Subcutaneous adipose tissue (tissue), 4 donors: Measurements from ENCODE around the gene ABHD17A. TPM values are rescaled to one million over a fixed set of nuclear protein-coding genes. Genes with fewer than 3 reads are reported as not detected.

Source experiments
- CTCF ChIP-seq: fragments of 450-650 bp; IDR thresholded peaks from one replicate; pipeline ENCODE4 v1.5.1; 2016; ENCODE audit warnings: low read depth, mild to moderate bottlenecking, control low read depth, antibody characterized with exemption, moderate library complexity
- total RNA-seq, 4 donors: library from RNA; depleted of rRNA; stranded (reverse); fragments of >200 nt; gene quantifications; one replicate each; pipeline ENCODE4 v1.1.0, GENCODE V29; 2016

The ABHD17A gene
- total RNA-seq, 4 donors from 2014 or later = 43.7 to 88.9 (median 56.8) TPM

DNA sequence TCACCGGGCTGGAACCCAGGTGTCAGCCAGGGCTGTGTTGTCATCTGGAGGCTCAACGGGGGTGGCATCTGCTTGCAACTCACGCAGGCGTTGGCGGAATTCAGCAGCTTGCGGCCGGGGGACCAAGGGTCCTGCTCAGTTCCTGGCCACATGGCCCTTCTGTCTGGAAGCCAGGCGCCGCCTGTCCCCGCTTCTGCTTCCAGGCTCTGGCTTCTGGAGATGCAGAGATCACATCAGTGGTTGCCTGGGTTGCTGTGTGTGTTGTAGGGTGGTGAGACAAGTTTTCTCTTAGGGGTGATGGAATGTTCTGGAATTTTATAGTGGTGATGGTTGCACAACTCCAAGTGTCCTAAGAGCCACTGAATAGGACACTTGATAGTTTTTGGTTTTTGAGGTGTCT lies 24.9 kb upstream of the ABHD17A start:
- no peak for TF ChIP-seq CTCF

- no peak for TF ChIP-seq CTCF
Observed at GRCh38 chr19:1909761-1910080, 24.4 kb upstream of the ABHD17A start.

DNA sequence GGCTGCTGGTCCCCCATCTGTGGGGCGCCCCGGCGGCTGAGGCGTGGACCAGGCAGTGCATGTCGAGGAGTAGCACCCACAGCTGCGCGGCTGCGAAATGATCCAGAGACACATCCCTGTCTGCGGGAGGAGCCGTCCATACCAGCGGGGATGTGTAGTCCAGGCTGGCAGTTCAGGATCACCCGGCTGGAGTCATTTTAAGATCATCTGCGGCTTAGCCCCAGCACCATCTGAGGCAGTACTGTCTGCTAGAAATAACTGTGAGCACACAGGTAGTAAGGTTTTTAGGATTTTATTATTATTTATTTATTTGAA lies 23.0 kb upstream of the ABHD17A start:
- no peak for TF ChIP-seq CTCF

GRCh38 chr19:1907563-1908363 lies 22.5 kb upstream of the ABHD17A start:
- no peak for TF ChIP-seq CTCF

GRCh38 chr19:1906985-1907562 lies 21.8 kb upstream of the ABHD17A start:
- TF ChIP-seq CTCF = no peak

- no peak for TF ChIP-seq CTCF
Observed at GRCh38 chr19:1905863-1906375, 20.6 kb upstream of the ABHD17A start.

GRCh38 chr19:1905110-1905862 lies 20.0 kb upstream of the ABHD17A start, which contains the start of the genes ADAT3 and SCAMP4:
Gene ADAT3 (plus strand): TSS chr19:1905399. CDS start chr19:1912048, 6,649 bp downstream.
Gene SCAMP4 (plus strand): TSS chr19:1905399. CDS start chr19:1915020, 9,621 bp downstream.
- no peak for TF ChIP-seq CTCF
